Karpas-422 (cell line): ENCODE measurements around the gene HEXIM2. TPM values are rescaled to one million over a fixed set of nuclear protein-coding genes. Genes with fewer than 3 reads are reported as not detected.
"Not testable (repeated sequence)": the region's sequence is repeated elsewhere in the genome, so short reads cannot be mapped to it uniquely, and the experiment has no call there.

Experiments
- DNase-seq: peaks from one replicate; pipeline ENCODE4 v3.0.0-alpha.2; 2015
- H2AFZ ChIP-seq: fragments of 200-600 bp; sonication (generic); 2 replicates; pipeline ENCODE4 v1.6.1; 2014; ENCODE audit warnings: antibody characterized with exemption, low read length, mixed read lengths
- H3K27ac ChIP-seq: fragments of 200-600 bp; sonication (generic); 2 replicates; pipeline ENCODE4 v1.5.1; 2014; ENCODE audit warnings: mild to moderate bottlenecking, low read length, moderate library complexity
- H3K27me3 ChIP-seq: fragments of 200-600 bp; sonication (generic); 2 replicates; pipeline ENCODE4 v1.6.1; 2014; ENCODE audit warnings: low read length, mixed read lengths
- H3K36me3 ChIP-seq: fragments of 200-600 bp; sonication (generic); 2 replicates; pipeline ENCODE4 v1.6.1; 2014; ENCODE audit warnings: low read length, mixed read lengths; ENCODE audit not compliant: insufficient read depth
- H3K4me1 ChIP-seq: fragments of 200-600 bp; sonication (generic); 2 replicates; pipeline ENCODE4 v1.6.1; 2014; ENCODE audit warnings: mild to moderate bottlenecking, low read length, mixed read lengths
- H3K4me2 ChIP-seq: fragments of 200-600 bp; sonication (generic); 2 replicates; pipeline ENCODE4 v1.6.1; 2014; ENCODE audit warnings: low read length, low read depth, mild to moderate bottlenecking; ENCODE audit not compliant: poor library complexity, severe bottlenecking
- H3K4me3 ChIP-seq: fragments of 200-600 bp; sonication (generic); 2 replicates; pipeline ENCODE4 v1.5.1; 2014; ENCODE audit warnings: mild to moderate bottlenecking, antibody characterized with exemption, low read length, mixed read lengths
- H3K79me2 ChIP-seq: fragments of 200-600 bp; sonication (generic); 2 replicates; pipeline ENCODE4 v1.6.1; 2014; ENCODE audit warnings: mild to moderate bottlenecking, low read length, mixed read lengths
- H3K9ac ChIP-seq: fragments of 200-600 bp; sonication (generic); 2 replicates; pipeline ENCODE4 v1.6.0; 2014; ENCODE audit warnings: low read length
- H3K9me2 ChIP-seq: fragments of 200-600 bp; sonication (generic), shearing (Covaris generic); replicated peaks from 2 replicates; pipeline ENCODE4 v1.6.0; 2014; ENCODE audit warnings: mild to moderate bottlenecking, low read length, moderate library complexity; ENCODE audit not compliant: insufficient read depth
- H3K9me3 ChIP-seq: fragments of 300-700, 200-600 bp; sonication (generic); 2 replicates; pipeline ENCODE4 v1.6.1; 2014; ENCODE audit warnings: low read length, mixed read lengths
- H4K20me1 ChIP-seq: fragments of 200-600 bp; sonication (generic); 2 replicates; pipeline ENCODE4 v1.6.1; 2014; ENCODE audit warnings: mild to moderate bottlenecking, antibody characterized with exemption, low read length, low read depth; ENCODE audit not compliant: insufficient read depth
- small RNA-seq: library from RNA; depleted of rRNA; stranded (forward); fragments of <200 nt; gene quantifications from one replicate; pipeline ENCODE3, GENCODE V24; 2014
- total RNA-seq: library from RNA; depleted of rRNA; stranded (reverse); fragments of >200 nt; shearing (Covaris generic); gene quantifications from 2 replicates; pipeline ENCODE4 v1.2.3, GENCODE V29; 2014; ENCODE audit warnings: low replicate concordance; rRNA removed

Gene HEXIM2
- total RNA-seq, 1 experiment from 2014 or later: 1.4 TPM

DNA sequence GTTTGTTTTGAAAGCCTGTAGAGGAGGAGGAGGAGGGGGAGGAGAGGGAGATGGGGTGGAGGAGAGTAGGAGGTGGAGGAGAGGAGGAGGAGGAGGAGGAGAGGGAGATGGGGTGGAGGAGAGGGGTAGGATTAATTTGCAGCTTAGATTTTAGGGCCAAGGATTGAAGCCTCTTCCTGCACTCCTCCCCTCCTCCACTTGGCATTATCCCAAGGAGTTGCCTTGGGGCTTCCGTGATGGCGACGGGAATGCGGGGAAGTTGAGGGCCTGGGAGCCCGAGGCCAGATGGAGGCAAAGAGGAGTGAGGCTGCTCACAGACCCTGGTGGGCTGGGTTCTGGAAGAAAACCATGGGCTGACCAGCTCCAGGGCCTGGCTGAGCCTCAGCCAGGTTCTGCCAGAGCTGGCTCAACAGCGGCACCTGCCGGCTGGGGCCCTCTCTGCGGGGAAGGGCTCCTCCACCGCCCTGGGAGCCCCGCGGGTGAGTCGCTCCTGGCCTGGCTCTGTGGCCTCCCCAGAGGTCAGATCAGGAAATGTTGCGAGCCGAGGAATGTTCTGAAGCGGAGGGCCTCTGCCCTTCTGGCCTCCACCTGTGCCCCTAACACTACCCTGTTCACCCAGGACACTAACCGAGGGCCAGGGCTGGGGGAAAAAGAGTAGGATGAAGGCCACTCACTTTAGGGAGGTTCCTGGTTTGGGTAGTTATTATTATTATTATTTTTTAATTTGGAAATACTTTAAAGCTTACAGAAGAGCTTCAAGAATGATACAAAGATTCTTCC is 36.1 kb downstream of the HEXIM2 start:
- no peak overlapping the region for H3K9ac ChIP-seq
- H3K79me2 ChIP-seq: no peaks in the 10 kb centered on the region
- peak; percentile 94 for DNase-seq
- H3K9me2 ChIP-seq: no peaks in the 10 kb centered on the region
- H3K4me3 ChIP-seq: no peak overlapping the region
- H3K9me3 ChIP-seq: no peaks in the 10 kb centered on the region
- no peaks in the 10 kb centered on the region for H3K27me3 ChIP-seq
- no peaks in the 10 kb centered on the region for H4K20me1 ChIP-seq
- H3K4me2 ChIP-seq: no peak overlapping the region
- peaks cover 2% of the 10 kb centered on the region; the same call in 1 of the 2 replicates for H3K4me1 ChIP-seq
- H3K36me3 ChIP-seq: no peaks in the 10 kb centered on the region
- no peak overlapping the region for H3K27ac ChIP-seq
- no peak overlapping the region for H2AFZ ChIP-seq

DNA sequence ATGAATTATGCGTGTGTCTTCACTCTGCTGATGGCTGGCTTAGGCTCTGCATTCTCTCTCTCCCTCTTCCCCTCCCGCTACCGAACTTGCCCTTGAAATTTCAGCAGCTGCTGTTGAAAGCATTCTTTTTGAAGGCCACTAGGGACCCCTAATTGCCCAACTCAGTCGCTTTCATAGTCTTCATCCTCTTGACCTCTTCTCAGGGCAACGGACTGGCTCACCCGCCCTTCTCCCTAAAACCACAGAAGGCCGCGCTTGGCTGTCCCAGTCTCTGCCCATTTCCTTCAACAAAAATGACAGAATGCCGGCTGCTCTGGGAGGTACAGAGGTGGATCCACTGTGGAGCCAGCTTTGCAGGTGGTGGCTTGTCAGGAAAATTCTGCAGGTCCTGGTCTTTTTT is 39.0 kb downstream of the HEXIM2 start:
- no peak overlapping the region for H3K4me2 ChIP-seq
- no peak overlapping the region for H3K27ac ChIP-seq
- no peak overlapping the region for H3K4me3 ChIP-seq
- no peaks in the 10 kb centered on the region for H3K27me3 ChIP-seq
- H3K9me2 ChIP-seq: no peaks in the 10 kb centered on the region
- no peaks in the 10 kb centered on the region for H3K9me3 ChIP-seq
- H4K20me1 ChIP-seq: no peaks in the 10 kb centered on the region
- peaks cover 2% of the 10 kb centered on the region; the same call in 1 of the 2 replicates for H3K4me1 ChIP-seq
- DNase-seq: no peak
- no peaks in the 10 kb centered on the region for H3K36me3 ChIP-seq
- H2AFZ ChIP-seq: no peak overlapping the region
- no peak overlapping the region for H3K9ac ChIP-seq
- H3K79me2 ChIP-seq: no peaks in the 10 kb centered on the region

DNA sequence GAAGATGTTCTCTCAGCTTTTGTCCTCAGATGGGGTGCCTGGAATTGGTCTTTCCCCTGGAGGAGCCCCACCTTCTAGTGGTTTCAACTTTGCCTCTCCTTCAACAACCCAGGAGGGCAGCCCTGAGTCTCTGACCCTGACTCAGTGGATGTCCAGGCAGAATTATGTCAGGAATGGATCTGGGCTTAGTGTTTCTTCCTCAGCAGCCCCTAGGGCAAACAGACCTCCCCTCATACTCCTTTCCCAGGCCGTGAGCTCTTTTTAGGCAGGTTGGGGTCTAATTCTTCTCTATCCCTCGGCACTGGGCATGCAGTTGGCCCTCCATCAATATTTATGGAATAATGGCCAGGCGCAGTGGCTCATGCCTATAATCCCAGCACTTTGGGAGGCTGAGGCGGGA is 39.8 kb downstream of the HEXIM2 start:
- Histone ChIP-seq H3K9me3 (no peaks in the 10 kb centered on the region), H3K9ac (no peak overlapping the region), H3K4me2 (no peak overlapping the region)

DNA sequence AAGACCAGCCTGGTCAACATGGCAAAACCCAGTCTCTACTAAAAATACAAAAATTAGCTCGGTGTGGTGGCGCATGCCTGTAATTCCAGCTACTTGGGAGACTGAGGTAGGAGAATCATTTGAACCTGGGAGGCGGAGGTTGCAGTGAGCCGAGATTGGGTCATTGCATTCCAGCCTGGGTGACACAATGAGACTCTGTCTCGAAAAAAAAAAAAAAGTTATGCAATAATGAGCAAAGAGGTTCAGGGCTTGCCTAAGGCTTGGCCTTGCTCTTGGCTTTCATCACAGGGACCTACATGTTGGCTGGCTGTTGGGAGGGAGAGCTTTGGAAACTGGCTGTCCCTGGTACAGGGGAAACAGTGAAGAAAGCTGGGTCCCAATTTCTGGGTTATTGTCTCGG is 40.2 kb downstream of the HEXIM2 start:
- not testable (repeated sequence) for H3K4me2 ChIP-seq, H3K9me3 ChIP-seq, H3K36me3 ChIP-seq, H3K9ac ChIP-seq, H3K4me1 ChIP-seq, H3K27me3 ChIP-seq, DNase-seq, H2AFZ ChIP-seq, H3K9me2 ChIP-seq, H3K79me2 ChIP-seq, H4K20me1 ChIP-seq, H3K27ac ChIP-seq, H3K4me3 ChIP-seq

More for the DNA sequence above, 39.8 kb downstream of the HEXIM2 start:
- Histone ChIP-seq H3K79me2 (no peaks in the 10 kb centered on the region), H2AFZ (no peak overlapping the region), H3K27ac (no peak overlapping the region), H3K36me3 (no peaks in the 10 kb centered on the region), H4K20me1 (no peaks in the 10 kb centered on the region), H3K9me2 (no peaks in the 10 kb centered on the region), H3K4me3 (no peak overlapping the region), H3K4me1 (peaks cover 2% of the 10 kb centered on the region; the same call in 1 of the 2 replicates), H3K27me3 (no peaks in the 10 kb centered on the region)
- DNase-seq: no peak

DNA sequence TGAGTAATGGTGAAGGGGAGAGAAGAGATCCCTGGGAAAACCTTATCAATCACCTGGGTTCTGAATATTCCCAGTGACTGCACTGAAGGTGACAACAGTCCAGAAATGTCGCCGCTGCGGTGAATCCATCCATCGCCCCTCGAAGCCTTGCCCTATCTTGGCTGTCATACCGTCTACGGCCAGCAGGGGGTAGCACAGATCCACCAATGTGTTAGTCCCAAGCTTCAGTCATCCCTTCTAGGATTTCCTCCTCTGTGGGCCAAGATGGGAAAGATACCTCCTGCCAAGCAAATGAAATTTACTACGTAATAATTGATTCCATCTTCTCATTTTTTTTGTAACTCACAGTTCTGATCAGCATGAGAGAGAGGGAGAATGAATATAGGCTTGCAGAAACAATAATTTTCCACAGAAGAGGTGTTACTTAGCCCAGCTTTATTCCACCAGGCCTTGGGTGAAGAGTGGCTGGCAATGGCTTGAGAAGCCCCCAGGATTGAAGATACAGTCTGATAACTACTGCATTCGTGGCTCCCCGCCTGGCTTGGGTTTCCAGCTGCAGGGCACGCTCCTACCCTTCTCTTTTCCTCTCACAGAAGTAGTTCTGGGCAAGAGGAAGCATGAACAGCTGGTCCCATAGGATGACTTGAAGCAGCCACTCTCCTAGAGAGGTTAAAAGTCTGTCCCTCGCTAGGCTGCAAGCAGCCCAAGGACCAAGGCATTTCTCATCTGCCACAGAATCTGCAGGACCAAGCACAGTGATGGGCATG is 57.4 kb downstream of the HEXIM2 start:
- no peak overlapping the region for H3K9ac ChIP-seq
- DNase-seq: peak; percentile 91
- no peak overlapping the region for H3K4me3 ChIP-seq
- H3K4me2 ChIP-seq: no peak overlapping the region
- H4K20me1 ChIP-seq: peaks cover 6% of the 10 kb centered on the region; the same call in 1 of the 2 replicates
- H3K79me2 ChIP-seq: no peaks in the 10 kb centered on the region
- no peaks in the 10 kb centered on the region for H3K9me2 ChIP-seq
- H2AFZ ChIP-seq: no peak overlapping the region
- H3K27ac ChIP-seq: no peak overlapping the region
- no peaks in the 10 kb centered on the region for H3K27me3 ChIP-seq
- peaks cover 11% of the 10 kb centered on the region for H3K4me1 ChIP-seq
- H3K9me3 ChIP-seq: no peaks in the 10 kb centered on the region
- H3K36me3 ChIP-seq: no peaks in the 10 kb centered on the region

Small RNA genes within 50 kb of the gene (small RNA-seq; reads per million reads assigned to genes)
- not detected for gene MIR6784

Other genes with a start within 250 kb of the HEXIM2 start
- not detected in 2 replicates for gene GFAP, start 246.4 kb upstream of the HEXIM2 start, total RNA-seq
- gene KIF18B, start 214.1 kb upstream of the HEXIM2 start, total RNA-seq: 8.5 and 11.8 TPM in 2 replicates
- not detected in 2 replicates for gene C1QL1, start 193.6 kb upstream of the HEXIM2 start, total RNA-seq
- gene DCAKD, start 110.2 kb upstream of the HEXIM2 start, total RNA-seq: 29.4 and 29.8 TPM in 2 replicates
- gene NMT1, start 100.6 kb upstream of the HEXIM2 start, total RNA-seq: 48.5 and 53.2 TPM in 2 replicates
- 0.45 TPM in 1 of 2 replicates, not detected in the other for gene PLCD3, start 29.4 kb upstream of the HEXIM2 start, total RNA-seq
- gene ACBD4, start 26.2 kb upstream of the HEXIM2 start, total RNA-seq: 11.4 and 13.4 TPM in 2 replicates
- gene HEXIM1, start 13.4 kb upstream of the HEXIM2 start, total RNA-seq: 3.5 and 3.7 TPM in 2 replicates
- gene FMNL1, start 60.0 kb downstream of the HEXIM2 start, total RNA-seq: not detected in 2 replicates
- gene SPATA32, start 100.2 kb downstream of the HEXIM2 start, total RNA-seq: not detected in 2 replicates
- 7.6 and 12.0 TPM in 2 replicates for gene MAP3K14, start 155.1 kb downstream of the HEXIM2 start, total RNA-seq